Suprapubic skin (tissue), 4 donors: ENCODE data around the gene DBP. TPM values are rescaled to one million over a fixed set of nuclear protein-coding genes. Genes with fewer than 3 reads are reported as not detected.

Experiments used
- DNase-seq, 2 donors: peaks; one replicate each; pipeline ENCODE4 v3.0.0-alpha.2; 2019; ENCODE audit warnings: low spot score in 2 of 2
- H3K27ac ChIP-seq: fragments of 200-600 bp; sonication (generic); one replicate; pipeline ENCODE4 v1.5.1; 2019
- H3K27me3 ChIP-seq: fragments of 200-600 bp; sonication (generic); one replicate; pipeline ENCODE4 v1.5.1; 2019
- H3K36me3 ChIP-seq: fragments of 200-600 bp; sonication (generic); one replicate; pipeline ENCODE4 v1.5.1; 2019
- H3K4me1 ChIP-seq: fragments of 200-600 bp; sonication (generic); one replicate; pipeline ENCODE4 v1.5.1; 2019
- H3K4me3 ChIP-seq: fragments of 200-600 bp; sonication (generic); one replicate; pipeline ENCODE4 v1.5.1; 2019; ENCODE audit warnings: mild to moderate bottlenecking
- H3K9me3 ChIP-seq: fragments of 200-600 bp; sonication (generic); one replicate; pipeline ENCODE4 v1.5.1; 2019
- EP300 ChIP-seq: sonication (generic); formaldehyde crosslinking; IDR thresholded peaks from one replicate; pipeline ENCODE4 v1.6.1; 2017; ENCODE audit warnings: antibody characterized with exemption
- POLR2A ChIP-seq, 2 donors: fragments of 450-650 bp; IDR thresholded peaks; one replicate each; pipeline ENCODE4 v1.6.1; 2017; ENCODE audit warnings: antibody characterized with exemption in 2 of 2, mild to moderate bottlenecking in 2 of 2, moderate library complexity in 2 of 2
- POLR2AphosphoS5 ChIP-seq, 3 donors: sonication (generic); formaldehyde crosslinking; IDR thresholded peaks; one replicate each; pipeline ENCODE4 v1.6.1; 2017; ENCODE audit warnings: antibody characterized with exemption in 3 of 3
- WGBS: methylation state at CpG from one replicate; pipeline ENCODE4 v1.1.5; 2018; 5-methylcytosine and 5-hydroxymethylcytosine counted together
- total RNA-seq, 4 donors: library from RNA; depleted of rRNA; stranded (reverse); fragments of >200 nt; gene quantifications; one replicate each; pipeline ENCODE4 v1.1.0, GENCODE V29; 2016
- TF ChIP-seq, protein P1 (sequence below), 2 donors: fragments of 200-600 bp in 1 of 2; fragments of 450-650 bp in 1 of 2; sonication (generic) in 1 of 2; IDR thresholded peaks; one replicate each; pipeline ENCODE4 v1.5.1; 2016 to 2019; ENCODE audit warnings: antibody characterized with exemption in 2 of 2, mild to moderate bottlenecking in 1 of 2, moderate library complexity in 1 of 2

The DBP gene
- total RNA-seq, 4 donors from 2014 or later, result 11.2 to 22.3 (median 17.8) TPM

DNA sequence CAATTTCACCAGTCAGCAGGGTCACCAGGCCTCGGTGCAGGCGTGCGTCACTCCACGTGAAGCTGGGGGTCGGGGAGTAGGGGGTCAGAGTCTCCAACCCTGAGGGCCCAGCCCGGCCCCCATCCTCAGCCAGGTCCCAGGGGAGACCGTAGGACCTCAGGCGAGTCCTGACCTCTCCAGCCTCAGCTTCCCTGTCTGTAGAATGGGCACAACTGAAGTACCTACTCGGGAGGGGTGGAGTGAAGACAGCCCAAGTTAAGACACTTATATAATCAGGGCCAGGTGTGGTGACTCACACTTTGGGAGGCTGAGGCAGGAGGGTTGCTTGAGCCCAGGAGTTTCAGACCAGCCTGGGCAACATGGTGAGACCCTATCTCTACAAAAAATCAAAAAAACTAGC lies 33.3 kb downstream of the DBP start:
- Histone ChIP-seq H3K27me3 (peaks cover 6% of the 10 kb centered on the region), H3K9me3 (no peaks in the 10 kb centered on the region), H3K4me1 (no peaks in the 10 kb centered on the region), H3K36me3 (no peaks in the 10 kb centered on the region), H3K27ac (no peak overlapping the region), H3K4me3 (no peak overlapping the region)
- DNase-seq, result no peak
- 84% methylated on average over 9 of the region's 9 CpGs for WGBS
- no peak for TF ChIP-seq EP300
- TF ChIP-seq POLR2A (IDR thresholded peaks at IDR 0.05), result no peak
- TF ChIP-seq, protein P1, sequence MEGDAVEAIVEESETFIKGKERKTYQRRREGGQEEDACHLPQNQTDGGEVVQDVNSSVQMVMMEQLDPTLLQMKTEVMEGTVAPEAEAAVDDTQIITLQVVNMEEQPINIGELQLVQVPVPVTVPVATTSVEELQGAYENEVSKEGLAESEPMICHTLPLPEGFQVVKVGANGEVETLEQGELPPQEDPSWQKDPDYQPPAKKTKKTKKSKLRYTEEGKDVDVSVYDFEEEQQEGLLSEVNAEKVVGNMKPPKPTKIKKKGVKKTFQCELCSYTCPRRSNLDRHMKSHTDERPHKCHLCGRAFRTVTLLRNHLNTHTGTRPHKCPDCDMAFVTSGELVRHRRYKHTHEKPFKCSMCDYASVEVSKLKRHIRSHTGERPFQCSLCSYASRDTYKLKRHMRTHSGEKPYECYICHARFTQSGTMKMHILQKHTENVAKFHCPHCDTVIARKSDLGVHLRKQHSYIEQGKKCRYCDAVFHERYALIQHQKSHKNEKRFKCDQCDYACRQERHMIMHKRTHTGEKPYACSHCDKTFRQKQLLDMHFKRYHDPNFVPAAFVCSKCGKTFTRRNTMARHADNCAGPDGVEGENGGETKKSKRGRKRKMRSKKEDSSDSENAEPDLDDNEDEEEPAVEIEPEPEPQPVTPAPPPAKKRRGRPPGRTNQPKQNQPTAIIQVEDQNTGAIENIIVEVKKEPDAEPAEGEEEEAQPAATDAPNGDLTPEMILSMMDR (IDR thresholded peaks at IDR 0.05), result no peak
- no peak for TF ChIP-seq POLR2AphosphoS5 (IDR thresholded peaks at IDR 0.05)

DNA sequence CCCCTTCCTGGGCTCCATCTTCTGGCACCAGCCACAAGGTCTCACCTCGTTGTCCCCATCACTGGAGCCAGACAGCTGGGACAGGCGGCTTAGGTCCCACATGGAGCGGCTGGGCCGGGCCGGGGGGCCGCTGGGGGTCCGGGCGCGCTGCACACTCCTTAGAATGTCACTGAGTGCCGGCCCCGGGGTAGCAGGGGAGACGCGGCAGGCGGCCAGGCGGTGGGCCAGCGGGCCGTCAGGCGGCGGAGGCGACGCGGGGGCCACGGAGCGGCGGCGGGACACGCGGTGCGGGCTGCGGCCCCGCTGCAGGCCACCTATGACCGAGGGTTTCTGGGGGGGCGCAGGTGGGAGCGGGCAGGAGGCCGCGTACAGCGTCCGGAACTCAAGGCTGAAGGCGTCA lies 33.7 kb downstream of the DBP start:
- H3K36me3 ChIP-seq, result no peaks in the 10 kb centered on the region
- no peaks in the 10 kb centered on the region for H3K9me3 ChIP-seq
- H3K27ac ChIP-seq, result no peak overlapping the region
- H3K27me3 ChIP-seq, result peaks cover 8% of the 10 kb centered on the region
- no peak overlapping the region for H3K4me3 ChIP-seq
- WGBS, result 94% methylated on average over 17 of the region's 39 CpGs
- no peak for DNase-seq
- H3K4me1 ChIP-seq, result no peaks in the 10 kb centered on the region
- no peak for TF ChIP-seq POLR2AphosphoS5 (IDR thresholded peaks at IDR 0.05)
- no peak for TF ChIP-seq POLR2A (IDR thresholded peaks at IDR 0.05)
- TF ChIP-seq, protein P1 (IDR thresholded peaks at IDR 0.05), result no peak
- TF ChIP-seq EP300, result no peak

DNA sequence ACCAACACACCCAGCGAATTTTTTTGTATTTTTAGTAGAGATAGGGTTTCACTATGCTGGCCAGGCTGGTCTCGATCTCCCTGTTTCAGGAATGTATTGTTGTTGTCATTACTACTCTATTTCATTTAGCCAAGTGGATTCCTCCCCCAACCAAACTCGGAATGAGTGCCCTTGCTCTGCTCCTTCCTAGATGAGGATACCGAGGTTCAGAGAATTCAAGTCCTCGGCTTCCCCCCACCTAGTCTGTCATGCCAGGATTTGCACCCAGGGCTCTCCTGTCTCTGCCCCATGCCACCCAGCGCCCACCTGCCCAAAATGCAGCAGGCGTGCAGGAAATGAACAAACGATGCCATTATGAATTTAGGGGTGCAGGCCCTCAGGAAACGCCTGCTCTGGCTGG lies 34.2 kb downstream of the DBP start:
- no peaks in the 10 kb centered on the region for H3K9me3 ChIP-seq
- no peaks in the 10 kb centered on the region for H3K4me1 ChIP-seq
- no peak overlapping the region for H3K27ac ChIP-seq
- no peak for DNase-seq
- H3K4me3 ChIP-seq, result no peak overlapping the region
- WGBS, result 91% methylated on average over 8 of the region's 9 CpGs
- no peaks in the 10 kb centered on the region for H3K36me3 ChIP-seq
- peaks cover 10% of the 10 kb centered on the region for H3K27me3 ChIP-seq
- TF ChIP-seq POLR2A (IDR thresholded peaks at IDR 0.05) (no peak), EP300 (no peak), POLR2AphosphoS5 (IDR thresholded peaks at IDR 0.05) (no peak)
- TF ChIP-seq, protein P1 (IDR thresholded peaks at IDR 0.05), result no peak

DNA sequence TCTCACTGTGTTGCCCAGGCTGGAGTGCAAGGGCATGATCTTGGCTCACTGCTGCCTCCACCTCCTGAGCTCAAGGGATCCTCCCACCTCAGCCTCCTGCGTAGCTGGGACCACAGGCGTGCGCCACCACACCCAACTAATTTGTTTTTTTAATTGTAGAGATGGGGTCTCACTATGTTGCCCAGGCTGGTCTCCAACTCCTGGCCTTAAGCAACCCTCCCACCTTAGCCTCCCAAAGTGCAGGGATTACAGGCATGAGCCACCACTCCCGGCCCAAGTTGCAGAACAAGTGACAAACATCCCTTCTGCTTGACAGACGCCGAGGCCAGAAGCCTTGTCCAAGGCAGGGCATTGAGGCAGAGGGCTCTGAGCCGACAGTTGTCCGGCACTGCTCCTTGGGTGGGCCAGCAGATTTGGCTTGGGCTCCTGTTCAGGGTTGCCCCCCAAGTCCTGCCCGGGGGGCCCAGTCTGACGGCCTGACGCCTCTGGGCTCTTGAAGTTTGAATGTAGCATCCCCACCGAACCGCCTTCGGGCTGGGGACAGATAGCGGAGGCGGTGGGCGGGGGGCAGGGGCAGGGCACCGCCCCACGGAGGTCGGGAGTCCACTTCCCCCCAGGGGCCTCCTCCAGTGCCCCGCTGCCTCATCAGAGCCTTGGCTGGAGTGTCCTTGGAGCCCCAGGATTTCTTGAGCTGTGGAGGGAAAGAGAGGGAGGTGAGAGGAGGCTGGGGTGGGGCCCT lies 36.3 kb downstream of the DBP start:
- no peak for DNase-seq
- WGBS, result 72% methylated on average over 15 of the region's 21 CpGs
- Histone ChIP-seq H3K9me3 (no peaks in the 10 kb centered on the region), H3K36me3 (no peaks in the 10 kb centered on the region), H3K27me3 (peaks cover 10% of the 10 kb centered on the region), H3K4me1 (no peaks in the 10 kb centered on the region), H3K4me3 (no peak overlapping the region), H3K27ac (no peak overlapping the region)
- TF ChIP-seq EP300, result no peak
- no peak for TF ChIP-seq POLR2A (IDR thresholded peaks at IDR 0.05)

GRCh38 chr19:48598996-48599700 lies 38.0 kb downstream of the DBP start:
- no peak overlapping the region for H3K27ac ChIP-seq
- H3K9me3 ChIP-seq, result no peaks in the 10 kb centered on the region
- no peak for DNase-seq
- H3K27me3 ChIP-seq, result peaks cover 10% of the 10 kb centered on the region
- H3K4me1 ChIP-seq, result no peaks in the 10 kb centered on the region
- TF ChIP-seq POLR2A (IDR thresholded peaks at IDR 0.05), result no peak
- TF ChIP-seq, protein P1 (IDR thresholded peaks at IDR 0.05), result no peak
- TF ChIP-seq EP300, result no peak
- TF ChIP-seq POLR2AphosphoS5 (IDR thresholded peaks at IDR 0.05), result no peak
- no peaks in the 10 kb centered on the region for H3K36me3 ChIP-seq
- H3K4me3 ChIP-seq, result no peak overlapping the region
- 57% methylated on average over 28 of the region's 30 CpGs for WGBS
